Measurements from ENCODE around the gene SND1. TPM values are rescaled to one million over a fixed set of nuclear protein-coding genes. Genes with fewer than 3 reads are reported as not detected.
A peak's percentile ranks its signal among the peaks of the same experiment; 100 is the strongest.

Gene SND1
- total RNA-seq, 4 donors from 2014 or later: 70.8 to 141 (median 85.7) TPM

- H3K4me3 ChIP-seq: peak overlapping the region; percentile 38 to 72 (median 47)
- peaks cover 0 to 56% (median 8%) of the 10 kb centered on the region in 4 donors for H3K4me1 ChIP-seq
- no peaks in the 10 kb centered on the region for H3K27me3 ChIP-seq
- DNase-seq (ENCODE audit: low spot score in 2 of 2): no peak
- TF ChIP-seq CTCF (IDR thresholded peaks at IDR 0.05) (peak in 3 of 5 experiments; percentile 16 to 27 (median 25)), EP300 (IDR thresholded peaks at IDR 0.05) (peak in 1 of 2 donors; percentile 30), POLR2A (IDR thresholded peaks at IDR 0.05) (peak in 1 of 2 donors; percentile 21)
- H3K9me3 ChIP-seq: no peaks in the 10 kb centered on the region
- WGBS, 2 donors: 0 to 1% methylated on average over 25 to 62 of the region's 87 CpGs
- peak overlapping the region; percentile 7 to 63 (median 58) for H3K27ac ChIP-seq
- peaks cover 0 to 10% (median 0%) of the 10 kb centered on the region in 3 donors for H3K36me3 ChIP-seq
These were observed 380.1 kb downstream of the SND1 start for GRCh38 chr7:128031901-128032604.

GRCh38 chr7:128032605-128033235, 380.7 kb downstream of the SND1 start:
- no peak for DNase-seq (ENCODE audit: low spot score in 2 of 2)

GRCh38 chr7:128033246-128033645, 381.3 kb downstream of the SND1 start:
- Histone ChIP-seq H3K27ac (no peak overlapping the region), H3K4me1 (peaks cover 0 to 44% (median 6%) of the 10 kb centered on the region in 4 donors), H3K36me3 (peaks cover 0 to 10% (median 0%) of the 10 kb centered on the region in 3 donors), H3K4me3 (peak overlapping the region in 1 of 4 donors; percentile 72), H3K9me3 (no peaks in the 10 kb centered on the region), H3K27me3 (no peaks in the 10 kb centered on the region)
- TF ChIP-seq EP300 (IDR thresholded peaks at IDR 0.05) (no peak), POLR2A (IDR thresholded peaks at IDR 0.05) (no peak), CTCF (IDR thresholded peaks at IDR 0.05) (no peak)
- no peak for DNase-seq (ENCODE audit: low spot score in 2 of 2)
- WGBS, 2 donors: 59 to 66% methylated on average over 9 of the region's 9 CpGs

More at GRCh38 chr7:128032605-128033235, 380.7 kb downstream of the SND1 start:
- peak overlapping the region; percentile 7 to 63 (median 58) for H3K27ac ChIP-seq
- 9 to 27% methylated on average over 15 to 31 of the region's 41 CpGs for WGBS, 2 donors
- H3K36me3 ChIP-seq: peaks cover 0 to 10% (median 0%) of the 10 kb centered on the region in 3 donors
- no peak for TF ChIP-seq CTCF (IDR thresholded peaks at IDR 0.05)
- no peak for TF ChIP-seq EP300 (IDR thresholded peaks at IDR 0.05)
- TF ChIP-seq POLR2A (IDR thresholded peaks at IDR 0.05): no peak
- peak overlapping the region; percentile 38 to 72 (median 47) for H3K4me3 ChIP-seq
- H3K4me1 ChIP-seq: peaks cover 0 to 49% (median 8%) of the 10 kb centered on the region in 4 donors
- H3K9me3 ChIP-seq: no peaks in the 10 kb centered on the region
- no peaks in the 10 kb centered on the region for H3K27me3 ChIP-seq

- DNase-seq (ENCODE audit: low spot score in 2 of 2): no peak
- 42% methylated on average over 2 of the region's 2 CpGs for WGBS, 2 donors
- TF ChIP-seq CTCF (IDR thresholded peaks at IDR 0.05): no peak
- no peak for TF ChIP-seq POLR2A (IDR thresholded peaks at IDR 0.05)
- no peak for TF ChIP-seq EP300 (IDR thresholded peaks at IDR 0.05)
- H3K36me3 ChIP-seq: no peaks in the 10 kb centered on the region
- no peaks in the 10 kb centered on the region for H3K9me3 ChIP-seq
- no peak overlapping the region for H3K4me3 ChIP-seq
- no peak overlapping the region for H3K27ac ChIP-seq
- no peaks in the 10 kb centered on the region for H3K27me3 ChIP-seq
- H3K4me1 ChIP-seq: peaks cover 0 to 32% (median 5%) of the 10 kb centered on the region in 4 donors
These were observed 382.8 kb downstream of the SND1 start for GRCh38 chr7:128034825-128035224.

- H3K9me3 ChIP-seq: no peaks in the 10 kb centered on the region
- no peaks in the 10 kb centered on the region for H3K36me3 ChIP-seq
- DNase-seq (ENCODE audit: low spot score in 2 of 2): no peak
- WGBS, 2 donors: 64 to 80% methylated on average over 3 of the region's 3 CpGs
- H3K4me1 ChIP-seq: peaks cover 0 to 26% (median 2%) of the 10 kb centered on the region in 4 donors
- H3K4me3 ChIP-seq: no peak overlapping the region
- H3K27ac ChIP-seq: no peak overlapping the region
- TF ChIP-seq POLR2A (IDR thresholded peaks at IDR 0.05) (no peak), EP300 (IDR thresholded peaks at IDR 0.05) (no peak), CTCF (IDR thresholded peaks at IDR 0.05) (peak in 3 of 5 experiments; percentile 12 to 24 (median 16))
- no peaks in the 10 kb centered on the region for H3K27me3 ChIP-seq
These were observed 383.7 kb downstream of the SND1 start for GRCh38 chr7:128035712-128036111.
